Right lobe of liver (tissue), 6 donors: ENCODE results near the gene EDC3. TPM values are rescaled to one million over a fixed set of nuclear protein-coding genes. Genes with fewer than 3 reads are reported as not detected.

Source experiments
- ATAC-seq, 4 donors: fragments of 200-7000 bp; cut with Tn5 transposase; one replicate each; pipeline ENCODE4 v1.9.1; 2020; ENCODE audit warnings: mild to moderate bottlenecking in 4 of 4, moderate library complexity in 4 of 4
- DNase-seq, 3 donors: peaks; one replicate each; pipeline ENCODE4 v3.0.0-alpha.2; 2020
- H3K27ac ChIP-seq, 3 donors: fragments of 200-600 bp; one replicate each; pipeline ENCODE4 v1.8.0; 2022
- H3K27me3 ChIP-seq, 2 donors: fragments of 200-600 bp; one replicate each; pipeline ENCODE4 v1.8.0; 2022
- H3K36me3 ChIP-seq, 4 donors: fragments of 200-600 bp; sonication (generic) in 1 of 4; one replicate each; pipeline versions ENCODE4 v1.5.1 to v1.8.0; 2017 to 2022; ENCODE audit warnings: control low read depth in 1 of 4
- H3K4me1 ChIP-seq, 4 donors: fragments of 200-600 bp; sonication (generic) in 1 of 4; one replicate each; pipeline versions ENCODE4 v1.5.1 to v1.8.0; 2017 to 2022; ENCODE audit warnings: control low read depth in 1 of 4
- H3K4me3 ChIP-seq, 3 donors: fragments of 200-600 bp; one replicate each; pipeline ENCODE4 v1.8.0; 2022
- H3K9me3 ChIP-seq, 4 donors: fragments of 200-600 bp; sonication (generic) in 1 of 4; one replicate each; pipeline versions ENCODE4 v1.5.1 to v1.8.0; 2017 to 2022; ENCODE audit warnings: control low read depth in 1 of 4
- CTCF ChIP-seq, 4 donors: fragments of 200-600 bp in 3 of 4; fragments of 450-650 bp in 1 of 4; IDR thresholded peaks; one replicate each; pipeline versions ENCODE4 v1.5.1 to v1.8.0; 2016 to 2022; ENCODE audit warnings: antibody characterized with exemption in 4 of 4, mild to moderate bottlenecking in 2 of 4
- POLR2A ChIP-seq: fragments of 450-650 bp; IDR thresholded peaks from one replicate; pipeline ENCODE4 v1.6.1; 2017; ENCODE audit warnings: antibody characterized with exemption, mild to moderate bottlenecking
- WGBS: methylation state at CpG from one replicate; pipeline ENCODE4 v1.1.6; 2018; ENCODE audit warnings: low coverage, low lambda C conversion rate; ENCODE audit not compliant: insufficient coverage; ENCODE audit errors: missing lambda C conversion rate; 5-methylcytosine and 5-hydroxymethylcytosine counted together
- intact Hi-C, 2 donors: fragments of 100-400 bp; cut with DNase I; formaldehyde crosslinking; loops; one replicate each; pipeline versions ENCODE4 v1.11.2 to v1.14.1; 2022
- total RNA-seq, 6 experiments: library from RNA; depleted of rRNA in 2 of 6; stranded (reverse); fragments of >200 nt in 2 of 6; fragmentation: NEBNext Ultra II Directional in 3 of 6; extraction: Animal tissue kit (Norgen Biotek cat#: 25700) in 3 of 6; gene quantifications; one replicate each; pipeline versions ENCODE4 v1.1.0 to v1.2.4, GENCODE V29; 2016 to 2023
- donor health status: DM: no; HTN: yes; CAD: no.
- donor health status: DM: no; HTN: no; CAD: no.
- donor health status: DM: no; HTN: no; CAD: no.
- donor health status: DM: no; HTN: yes; CAD: no.
- donor health status: DM: no; HTN: yes; CAD: no.

The EDC3 gene
- total RNA-seq, 6 experiments from 2014 or later, result 10.9 to 16.2 (median 11.8) TPM

- ATAC-seq (no peak), DNase-seq (no peak)
- Histone ChIP-seq H3K27me3 (no peaks in the 10 kb centered on the region), H3K4me3 (no peak overlapping the region), H3K27ac (no peak overlapping the region), H3K9me3 (no peaks in the 10 kb centered on the region), H3K4me1 (no peaks in the 10 kb centered on the region), H3K36me3 (peaks cover 0 to 3% (median 0%) of the 10 kb centered on the region in 4 donors)
- TF ChIP-seq POLR2A (no peak), CTCF (IDR thresholded peaks at IDR 0.05) (no peak)
- WGBS, result 50% methylated on average over 2 of the region's 3 CpGs
- intact Hi-C loops, result no loop called here
These were observed 110.6 kb downstream of the EDC3 start for GRCh38 chr15:74585191-74585590.

- ATAC-seq (no peak), DNase-seq (no peak)
- H3K36me3 ChIP-seq, result no peaks in the 10 kb centered on the region
- no peaks in the 10 kb centered on the region for H3K4me1 ChIP-seq
- H3K27ac ChIP-seq, result no peak overlapping the region
- TF ChIP-seq POLR2A (no peak), CTCF (IDR thresholded peaks at IDR 0.05) (no peak)
- H3K27me3 ChIP-seq, result no peaks in the 10 kb centered on the region
- intact Hi-C loops, result no loop called here
- no peak overlapping the region for H3K4me3 ChIP-seq
- no peaks in the 10 kb centered on the region for H3K9me3 ChIP-seq
- WGBS, result no CpG with 5 or more reads among the region's 4 CpGs
These were observed 111.0 kb downstream of the EDC3 start for GRCh38 chr15:74584779-74585178.

GRCh38 chr15:74584204-74584603 lies 111.6 kb downstream of the EDC3 start:
- TF ChIP-seq POLR2A, result no peak
- TF ChIP-seq CTCF (IDR thresholded peaks at IDR 0.05), result no peak
- intact Hi-C loops, result no loop called here
- no CpG with 5 or more reads among the region's 2 CpGs for WGBS
- ATAC-seq (no peak), DNase-seq (no peak)
- Histone ChIP-seq H3K27me3 (no peaks in the 10 kb centered on the region), H3K36me3 (no peaks in the 10 kb centered on the region), H3K4me3 (no peak overlapping the region), H3K27ac (no peak overlapping the region), H3K9me3 (no peaks in the 10 kb centered on the region), H3K4me1 (no peaks in the 10 kb centered on the region)

Other genes starting within 250 kb of the EDC3 start
- 10 to 100 TPM; 14.8 to 38.0 (median 17.3) TPM for gene UBL7, start 234.9 kb downstream of the EDC3 start, total RNA-seq
- 1 to 10 TPM; 1.5 to 3.2 (median 2.3) TPM for gene ARID3B, start 154.8 kb downstream of the EDC3 start, total RNA-seq
- 10 to 100 TPM; 27.8 to 44.1 (median 33.2) TPM for gene CLK3, start 80.2 kb downstream of the EDC3 start, total RNA-seq
- 10 to 100 TPM in 1 of 6 experiments, 1 to 10 TPM in 4, under 1 TPM in 1; 0.31 to 12.5 (median 2.9) TPM for gene CYP1A1, start 29.5 kb upstream of the EDC3 start, total RNA-seq
- gene CYP1A2, start 52.8 kb upstream of the EDC3 start, total RNA-seq, result 100 to 1,000 TPM in 2 of 6 experiments, 10 to 100 TPM in 2, 1 to 10 TPM in 1, under 1 TPM in 1; 0.81 to 235 (median 65.0) TPM
- gene CSK, start 86.1 kb upstream of the EDC3 start, total RNA-seq, result 10 to 100 TPM; 22.2 to 50.9 (median 32.7) TPM
- gene LMAN1L, start 116.8 kb upstream of the EDC3 start, total RNA-seq, result not detected
- gene CPLX3, start 130.6 kb upstream of the EDC3 start, total RNA-seq, result not detected
- gene ULK3, start 147.1 kb upstream of the EDC3 start, total RNA-seq, result 10 to 100 TPM; 19.7 to 25.1 (median 22.1) TPM
- 10 to 100 TPM; 33.9 to 45.9 (median 41.7) TPM for gene SCAMP2, start 177.3 kb upstream of the EDC3 start, total RNA-seq
- gene MPI, start 194.0 kb upstream of the EDC3 start, total RNA-seq, result 10 to 100 TPM; 23.5 to 69.7 (median 40.8) TPM
- gene FAM219B, start 210.8 kb upstream of the EDC3 start, total RNA-seq, result 10 to 100 TPM; 11.1 to 14.7 (median 13.3) TPM
- 100 to 1,000 TPM; 130 to 169 (median 141) TPM for gene COX5A, start 242.0 kb upstream of the EDC3 start, total RNA-seq